Cardiac muscle cell (in vitro differentiated cells and primary cell): ENCODE measurements around the gene POU3F1. TPM values are rescaled to one million over a fixed set of nuclear protein-coding genes. Genes with fewer than 3 reads are reported as not detected.

Source experiments
- DNase-seq, 2 donors: peaks; one replicate each; pipeline versions ENCODE4 v3.0.0 to v3.0.0-alpha.2; 2010 to 2017; ENCODE audit warnings: low read depth in 1 of 2, low spot score in 1 of 2
- H3K27ac ChIP-seq: fragments of 200-600 bp; sonication (generic); 2 replicates; pipeline ENCODE4 v1.5.1; 2016
- H3K27me3 ChIP-seq: fragments of 200-600 bp; sonication (generic); 2 replicates; pipeline ENCODE4 v1.6.0; 2016; ENCODE audit warnings: control low read depth
- H3K36me3 ChIP-seq: fragments of 200-600 bp; sonication (generic); 2 replicates; pipeline ENCODE4 v1.5.1; 2016; ENCODE audit warnings: control low read depth
- H3K4me1 ChIP-seq: fragments of 200-600 bp; sonication (generic); 2 replicates; pipeline ENCODE4 v1.8.1; 2017; ENCODE audit warnings: low read depth, mild to moderate bottlenecking, mixed run types
- H3K4me3 ChIP-seq: fragments of 200-600 bp; sonication (generic); 2 replicates; pipeline ENCODE4 v1.5.1; 2016; ENCODE audit warnings: mild to moderate bottlenecking
- H3K9me3 ChIP-seq: fragments of 200-600 bp; sonication (generic); 2 replicates; pipeline ENCODE4 v1.5.1; 2017; ENCODE audit warnings: low read depth, mild to moderate bottlenecking, control low read depth
- CTCF ChIP-seq: IDR thresholded peaks from 2 replicates; pipeline ENCODE4 v1.5.1; 2012; ENCODE audit warnings: low read depth, mild to moderate bottlenecking, low read length
- polyA plus RNA-seq: library from polyadenylated mRNA; unstranded; fragments of >200 nt; fragmentation: Nextera tagmentation; extraction: Ambion mirVana; gene quantifications from 2 replicates; pipeline ENCODE4 v1.2.1, GENCODE V29; 2016
- total RNA-seq: library from RNA; depleted of rRNA; stranded (reverse); fragments of >200 nt; gene quantifications from 2 replicates; pipeline ENCODE4 v1.2.3, GENCODE V29; 2016

POU3F1 gene
- total and polyA plus RNA-seq, 2 experiments from 2014 or later = 0.07 to 0.30 TPM

- Histone ChIP-seq H3K27me3 (peaks cover 76% of the 10 kb centered on the region), H3K27ac (no peak overlapping the region), H3K4me3 (no peak overlapping the region), H3K36me3 (no peaks in the 10 kb centered on the region), H3K4me1 (no peaks in the 10 kb centered on the region), H3K9me3 (no peaks in the 10 kb centered on the region)
- DNase-seq = peak; percentile 20 to 35
- TF ChIP-seq CTCF = no peak
These were observed 926 bp downstream of the POU3F1 start for GRCh38 chr1:38045401-38046332.

GRCh38 chr1:38044221-38045215 lies 2.1 kb downstream of the POU3F1 start:
- H3K36me3 ChIP-seq = no peaks in the 10 kb centered on the region
- H3K9me3 ChIP-seq = no peaks in the 10 kb centered on the region
- TF ChIP-seq CTCF = no peak
- no peak overlapping the region for H3K27ac ChIP-seq
- H3K27me3 ChIP-seq = peaks cover 76% of the 10 kb centered on the region
- H3K4me3 ChIP-seq = no peak overlapping the region
- no peaks in the 10 kb centered on the region for H3K4me1 ChIP-seq
- DNase-seq = no peak

DNA sequence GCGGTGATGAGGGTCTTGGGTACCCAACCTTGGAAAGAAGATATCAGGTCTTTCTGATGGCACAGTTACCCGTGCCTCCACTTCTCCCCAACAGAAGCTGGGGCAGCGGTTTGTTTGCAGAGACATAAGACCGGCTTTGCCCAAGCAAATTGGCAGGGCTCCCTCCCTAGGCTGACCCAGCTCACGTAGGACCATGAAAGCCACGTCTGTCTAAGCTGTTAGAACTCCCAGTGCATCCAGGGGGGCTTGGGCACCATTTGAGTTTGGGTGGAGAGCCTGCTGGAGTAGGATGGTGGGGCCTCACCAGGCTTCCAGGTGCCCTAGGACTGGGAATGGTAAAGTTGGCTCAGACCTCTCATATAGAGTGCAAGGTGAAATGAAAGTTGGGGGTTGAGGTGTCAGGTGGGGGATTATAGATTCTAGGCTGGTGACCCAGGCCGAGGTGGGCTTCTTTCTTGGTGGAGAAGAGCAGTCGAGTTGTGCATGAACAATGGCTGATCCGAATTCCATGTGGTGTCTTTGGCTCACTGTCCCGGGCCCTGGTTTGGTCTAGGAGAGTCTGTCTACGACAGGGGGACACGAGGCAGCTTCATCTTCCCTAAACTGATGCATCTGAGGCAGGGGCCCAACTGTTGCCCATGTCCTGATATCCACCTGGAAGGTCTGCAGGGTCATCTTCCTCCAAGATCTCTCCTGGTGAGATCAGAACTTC lies 3.4 kb downstream of the POU3F1 start:
- no peak for TF ChIP-seq CTCF
- no peaks in the 10 kb centered on the region for H3K9me3 ChIP-seq
- no peak overlapping the region for H3K27ac ChIP-seq
- H3K4me1 ChIP-seq = no peaks in the 10 kb centered on the region
- H3K27me3 ChIP-seq = peaks cover 65% of the 10 kb centered on the region
- DNase-seq = no peak
- H3K4me3 ChIP-seq = no peak overlapping the region
- no peaks in the 10 kb centered on the region for H3K36me3 ChIP-seq

DNA sequence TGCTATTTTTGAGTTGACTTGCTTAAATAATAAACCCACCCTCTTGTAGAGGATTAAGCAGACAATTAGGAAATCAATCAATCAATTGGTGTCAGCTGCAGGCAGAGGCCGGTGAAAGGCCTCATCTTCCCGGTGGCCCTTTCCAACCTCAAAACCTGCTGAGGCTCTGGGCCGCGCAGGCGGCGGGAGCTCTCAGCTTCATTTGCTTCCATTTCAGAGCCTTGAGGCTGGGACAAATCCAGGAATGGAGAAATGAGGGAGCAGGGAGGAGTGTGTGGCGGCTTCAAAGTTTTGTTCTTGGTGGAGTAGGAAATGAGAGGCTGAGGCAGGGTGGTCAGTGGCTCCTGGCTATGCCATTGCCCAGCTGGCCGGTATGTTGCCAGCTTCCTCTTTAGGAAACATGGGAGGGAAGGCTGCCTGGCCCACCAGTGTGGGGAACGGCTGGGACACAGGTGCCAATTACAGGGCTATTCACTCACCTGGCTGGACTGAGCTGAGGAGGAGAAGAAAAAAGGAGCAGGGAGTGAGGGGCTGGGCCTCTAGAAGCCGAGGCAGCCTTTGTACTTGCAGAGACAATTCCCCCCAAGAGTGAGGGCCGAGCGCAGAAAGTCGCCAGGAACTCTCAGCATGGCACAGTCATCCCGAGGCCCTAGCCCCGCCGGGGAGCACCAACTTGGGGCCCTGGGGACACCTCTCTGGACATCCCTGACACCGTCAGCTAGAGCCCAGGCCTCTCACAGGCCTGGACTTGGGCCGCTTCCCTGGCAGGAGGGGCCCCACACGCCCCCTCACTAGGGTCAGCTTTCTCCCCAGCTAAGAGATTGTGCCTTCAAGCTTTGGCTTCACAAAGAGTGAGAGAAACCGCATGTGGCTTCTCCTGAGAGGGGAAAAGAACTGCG lies 4.4 kb downstream of the POU3F1 start:
- TF ChIP-seq CTCF = no peak
- H3K9me3 ChIP-seq = no peaks in the 10 kb centered on the region
- no peak overlapping the region for H3K27ac ChIP-seq
- no peak overlapping the region for H3K4me3 ChIP-seq
- H3K4me1 ChIP-seq = no peaks in the 10 kb centered on the region
- H3K27me3 ChIP-seq = peaks cover 55% of the 10 kb centered on the region
- H3K36me3 ChIP-seq = no peaks in the 10 kb centered on the region
- DNase-seq = no peak
